GM19463 (cell line): ENCODE data around the gene NCAM1.
"Not testable (repeated sequence)": the region's sequence is repeated elsewhere in the genome, so short reads cannot be mapped to it uniquely, and the experiment has no call there.

Experiments
- ATAC-seq: cut with Tn5 transposase; IDR thresholded peaks from one replicate; pipeline ENCODE4 v1.9.1; 2021; ENCODE audit warnings: mild to moderate bottlenecking, moderate library complexity; ENCODE audit not compliant: unreplicated experiment

The NCAM1 gene

DNA sequence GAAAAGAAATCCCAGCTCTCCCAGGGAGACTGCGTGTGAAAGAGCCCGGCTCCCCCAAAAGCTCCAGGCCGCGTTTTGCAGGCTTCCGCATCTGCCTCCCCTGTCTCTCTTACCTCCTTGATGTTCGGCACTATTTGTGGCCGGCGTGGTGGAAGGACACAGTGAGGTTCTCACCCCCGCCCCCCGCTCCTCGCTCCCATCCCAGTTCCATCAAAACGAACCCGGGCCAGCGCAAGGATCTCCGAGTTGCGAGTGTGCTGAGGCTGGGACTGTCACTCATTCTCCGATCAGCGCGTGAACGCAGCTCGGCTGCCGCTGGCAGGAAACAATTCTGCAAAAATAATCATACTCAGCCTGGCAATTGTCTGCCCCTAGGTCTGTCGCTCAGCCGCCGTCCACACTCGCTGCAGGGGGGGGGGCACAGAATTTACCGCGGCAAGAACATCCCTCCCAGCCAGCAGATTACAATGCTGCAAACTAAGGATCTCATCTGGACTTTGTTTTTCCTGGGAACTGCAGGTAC is at the start of gene NCAM1:
Gene NCAM1 (plus strand): TSS at position 275 of the 523 bp plus-strand sequence.
- ATAC-seq, result no peak

GRCh38 chr11:112922606-112923005 is 38.6 kb upstream of the NCAM1 start:
- ATAC-seq, result no peak

DNA sequence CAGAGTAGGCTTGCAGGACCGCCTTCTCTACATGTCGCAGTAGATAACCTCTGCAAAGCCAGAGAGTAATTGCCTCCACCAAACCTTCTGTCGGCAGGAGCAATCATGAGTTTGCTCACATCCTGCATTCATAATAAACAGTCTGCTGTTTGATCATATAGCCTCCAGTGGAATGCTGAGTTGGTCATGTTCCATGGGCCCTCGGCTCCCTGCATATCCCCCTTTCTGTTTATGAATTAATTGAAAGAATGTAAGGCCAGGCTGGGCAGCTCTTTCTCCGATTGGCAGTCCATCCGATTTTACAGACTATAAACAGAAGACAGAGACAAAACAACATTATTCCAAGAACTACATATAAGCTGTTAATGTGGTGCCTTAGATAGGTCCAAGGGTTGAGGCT is 36.4 kb upstream of the NCAM1 start:
- not testable (repeated sequence) for ATAC-seq

- ATAC-seq, result no peak
Observed at GRCh38 chr11:112925516-112926310, 35.5 kb upstream of the NCAM1 start.

DNA sequence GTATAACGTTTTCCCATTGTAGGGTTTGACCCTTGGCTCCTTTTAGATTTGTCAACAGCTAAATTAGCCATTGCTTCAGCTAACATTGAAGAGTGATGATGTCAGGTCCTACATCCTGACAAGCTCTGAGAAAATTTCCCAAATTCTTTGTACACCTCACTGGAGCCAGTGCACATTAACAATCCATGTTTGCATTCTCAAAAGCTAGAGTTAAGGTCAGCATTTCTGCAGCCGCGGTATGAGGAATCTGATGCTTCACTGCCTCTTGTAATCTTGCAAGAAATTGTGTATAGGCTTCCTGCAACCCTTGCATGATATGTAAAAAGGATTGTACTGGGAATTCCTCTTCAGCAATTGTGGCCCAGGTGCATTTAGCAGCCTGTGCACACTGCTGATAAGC is 33.1 kb upstream of the NCAM1 start:
- ATAC-seq, result no peak

GRCh38 chr11:112929432-112929831 is 31.8 kb upstream of the NCAM1 start:
- no peak for ATAC-seq

DNA sequence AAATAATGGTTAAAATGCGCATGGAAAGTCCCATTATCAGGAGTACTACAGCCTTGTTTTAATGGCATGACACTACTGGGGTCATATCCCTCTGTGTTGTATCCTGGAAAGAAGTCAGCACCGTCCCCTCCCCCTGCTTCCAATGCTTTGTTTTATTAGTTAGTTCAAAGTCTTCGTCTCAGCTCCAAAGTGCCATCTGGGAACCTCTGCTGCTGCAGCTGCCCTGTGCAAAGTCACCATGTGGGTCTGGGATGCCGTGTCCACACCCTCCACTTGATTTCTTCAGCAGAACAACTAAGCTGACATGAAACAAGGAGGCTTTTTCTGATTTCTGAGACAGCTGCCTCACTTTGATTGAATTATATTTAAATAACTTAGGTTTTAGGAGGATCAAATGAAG is 29.5 kb upstream of the NCAM1 start:
- ATAC-seq, result no peak

DNA sequence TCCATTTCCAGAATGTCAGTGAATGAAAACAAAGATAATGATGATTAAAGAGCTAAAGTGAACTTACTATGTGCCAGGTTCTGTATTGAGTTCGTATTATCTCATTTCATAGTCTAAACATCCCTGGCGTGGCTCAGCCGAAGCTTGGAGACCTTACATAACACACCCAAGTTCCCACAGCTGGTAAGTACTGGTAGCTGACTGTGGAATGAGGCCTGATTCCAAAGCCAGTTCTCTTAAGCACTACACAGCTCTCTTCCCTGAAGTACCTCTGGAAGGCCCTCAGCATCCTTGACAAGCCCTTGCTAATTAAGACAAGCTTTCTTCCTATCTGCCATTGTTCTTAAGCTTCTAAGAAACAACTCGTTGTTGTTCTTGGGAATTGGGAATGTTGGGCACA is 28.6 kb upstream of the NCAM1 start:
- no peak for ATAC-seq

DNA sequence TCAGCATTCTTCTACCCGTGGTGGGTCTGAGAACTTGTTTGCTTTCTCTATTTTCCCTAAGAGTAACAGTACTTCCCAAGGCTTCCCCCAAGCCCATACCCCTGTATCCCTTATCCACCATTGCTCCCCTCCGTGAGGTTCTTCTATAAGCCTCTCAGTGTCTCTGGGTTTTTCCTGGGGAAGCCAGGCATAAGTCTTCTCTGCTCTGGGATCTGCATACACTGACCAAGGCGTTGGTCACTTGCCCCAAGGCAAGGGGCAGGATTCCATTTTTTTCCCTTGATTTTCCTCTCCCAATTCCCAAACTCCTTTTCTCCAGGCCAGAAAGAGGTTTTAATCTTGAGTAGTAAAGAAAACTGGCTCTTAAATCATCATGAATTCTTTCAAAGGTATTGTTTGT is 27.2 kb upstream of the NCAM1 start:
- no peak for ATAC-seq

DNA sequence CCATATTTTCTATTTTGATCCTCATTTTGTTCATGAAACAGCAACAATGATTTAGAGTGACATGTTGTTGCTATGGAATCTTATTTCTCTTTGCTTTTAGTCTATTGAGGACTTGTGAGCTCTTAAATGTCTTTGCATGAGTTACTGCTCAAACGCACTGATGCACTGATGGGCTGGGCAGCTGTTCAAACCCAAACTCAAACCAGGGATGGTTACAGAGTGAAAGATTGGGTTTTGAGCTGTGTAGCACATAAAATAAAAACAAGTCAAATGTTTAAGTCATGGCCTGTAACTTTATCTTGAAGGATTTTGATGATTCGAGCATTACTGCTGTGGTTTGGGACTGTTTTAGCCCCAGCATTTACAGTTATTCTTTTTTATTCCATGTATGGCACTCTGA is 20.1 kb upstream of the NCAM1 start:
- no peak for ATAC-seq

- ATAC-seq, result no peak
Observed at GRCh38 chr11:112942966-112943643, 18.1 kb upstream of the NCAM1 start.

GRCh38 chr11:112946866-112947265 is 14.4 kb upstream of the NCAM1 start:
- ATAC-seq, result no peak

- ATAC-seq, result no peak
Observed at GRCh38 chr11:112949781-112950575, 11.2 kb upstream of the NCAM1 start.

DNA sequence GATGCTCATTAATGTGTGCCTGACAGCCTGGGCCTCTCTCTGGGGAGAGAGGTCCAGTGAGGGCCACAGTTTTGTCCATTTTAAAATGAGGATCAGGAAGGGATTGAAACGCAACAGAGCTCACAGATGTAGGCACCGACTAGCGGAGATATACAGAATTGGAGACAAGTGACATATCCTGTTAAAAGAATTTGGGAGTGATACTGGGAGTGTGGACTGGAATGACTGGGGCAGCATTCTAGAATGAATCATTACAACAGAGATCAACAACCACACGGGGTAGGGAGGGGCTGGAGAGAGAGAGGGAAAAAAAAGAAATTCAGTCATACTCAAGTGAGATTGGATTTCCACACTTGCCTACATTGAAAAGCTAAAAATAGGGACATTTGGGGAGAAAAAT is 2.5 kb upstream of the NCAM1 start:
- no peak for ATAC-seq

DNA sequence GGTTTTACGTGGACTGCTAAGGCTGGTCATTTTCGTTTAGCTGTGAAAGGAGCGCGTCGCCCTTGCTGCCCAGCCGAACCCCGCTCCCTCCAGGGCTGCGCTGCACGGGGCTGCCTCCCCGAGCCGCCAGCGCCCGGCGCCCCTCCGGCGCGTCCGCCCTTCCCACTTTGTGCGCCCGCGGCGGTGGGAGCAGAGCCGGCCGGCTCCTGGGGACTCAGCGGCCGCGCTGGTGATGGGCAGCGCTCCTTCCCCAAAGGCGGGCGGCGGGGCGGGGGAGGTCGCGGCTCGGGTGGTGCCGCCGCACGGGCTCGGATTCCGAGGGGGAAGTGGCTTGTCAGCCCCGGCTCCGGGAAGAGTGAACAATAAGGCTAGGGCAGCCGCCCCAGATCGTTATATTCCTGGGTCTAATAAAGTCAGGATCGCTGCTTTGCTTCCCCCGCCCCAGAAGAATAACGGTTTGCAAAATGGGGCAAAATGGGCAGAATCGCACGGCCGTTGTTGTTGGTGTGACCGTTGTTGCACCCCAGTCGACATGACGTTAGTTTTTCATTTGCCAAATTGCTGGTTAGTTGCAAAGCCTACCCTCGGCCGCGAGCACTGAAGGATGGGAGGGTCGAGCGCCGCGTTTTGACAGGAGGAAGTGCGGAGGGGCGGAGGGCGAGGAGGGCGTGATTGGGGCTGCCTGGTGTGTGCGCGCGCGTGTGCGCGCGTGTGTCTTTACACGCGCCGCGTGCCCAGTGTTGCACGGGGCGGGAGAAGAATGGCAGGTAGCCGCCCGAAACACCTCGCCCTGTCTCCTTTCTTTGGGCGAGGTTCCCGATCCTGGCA is 745 bp downstream of the NCAM1 start:
- ATAC-seq, result no peak

DNA sequence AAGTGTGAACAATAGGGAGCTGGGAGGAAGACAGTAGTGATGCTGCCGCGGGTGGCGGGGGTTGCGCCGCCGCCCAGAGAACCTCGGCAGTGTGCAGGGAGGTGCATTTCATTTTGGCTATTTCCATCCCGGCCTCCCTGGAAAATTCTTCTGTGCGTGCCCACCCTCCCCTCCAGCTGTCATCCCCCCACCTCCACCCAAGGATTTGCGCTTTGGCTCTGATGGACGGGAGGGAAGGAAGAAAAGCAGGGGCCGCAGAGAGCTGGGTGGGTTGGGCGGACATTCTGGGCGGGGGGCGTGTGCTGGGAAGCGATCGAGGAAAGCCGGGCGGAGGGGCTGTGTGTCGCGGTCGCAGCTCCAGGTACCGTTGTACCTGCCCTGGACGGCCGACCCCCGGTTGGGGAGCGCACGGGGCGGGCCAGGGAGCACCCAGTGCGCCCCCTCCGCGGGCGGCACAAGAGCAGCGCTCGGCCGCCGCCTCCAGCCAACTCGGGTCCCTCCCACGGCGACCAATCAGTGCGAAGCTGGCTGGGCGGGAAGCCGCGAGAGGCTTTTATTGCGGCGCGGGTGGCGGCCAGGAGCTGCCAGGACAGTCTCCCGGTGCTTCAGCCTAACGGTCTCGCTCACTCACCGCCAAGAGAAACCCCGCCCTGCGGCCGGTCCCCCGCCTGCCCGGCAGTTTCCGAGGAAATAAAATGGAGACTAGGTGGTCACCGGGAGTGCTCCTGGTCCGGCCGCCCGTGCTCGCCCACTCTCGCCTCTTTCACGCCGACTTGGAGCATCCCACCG is 1.6 kb downstream of the NCAM1 start:
- ATAC-seq, result no peak

- ATAC-seq, result no peak
Observed at GRCh38 chr11:112963368-112963955, 2.2 kb downstream of the NCAM1 start.

DNA sequence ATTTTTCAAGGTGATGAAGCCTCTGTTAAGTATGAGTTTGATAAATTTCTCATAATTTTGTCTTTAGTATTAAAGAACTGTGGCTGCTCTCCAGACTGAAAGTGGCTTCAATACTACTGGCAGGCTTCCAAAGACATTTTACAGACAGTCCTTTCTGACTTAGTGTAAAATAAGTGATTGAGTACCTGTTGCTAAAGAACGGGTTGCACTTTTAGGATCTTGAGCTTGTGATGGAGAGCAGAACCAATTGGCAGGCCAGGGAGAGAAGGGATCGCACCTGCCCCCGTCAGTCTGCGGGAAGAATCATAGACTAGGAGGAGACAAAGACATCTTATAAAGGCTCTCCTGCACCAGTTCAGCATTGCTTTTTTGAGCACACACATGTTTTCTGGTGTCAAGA is 4.4 kb downstream of the NCAM1 start:
- ATAC-seq, result no peak

DNA sequence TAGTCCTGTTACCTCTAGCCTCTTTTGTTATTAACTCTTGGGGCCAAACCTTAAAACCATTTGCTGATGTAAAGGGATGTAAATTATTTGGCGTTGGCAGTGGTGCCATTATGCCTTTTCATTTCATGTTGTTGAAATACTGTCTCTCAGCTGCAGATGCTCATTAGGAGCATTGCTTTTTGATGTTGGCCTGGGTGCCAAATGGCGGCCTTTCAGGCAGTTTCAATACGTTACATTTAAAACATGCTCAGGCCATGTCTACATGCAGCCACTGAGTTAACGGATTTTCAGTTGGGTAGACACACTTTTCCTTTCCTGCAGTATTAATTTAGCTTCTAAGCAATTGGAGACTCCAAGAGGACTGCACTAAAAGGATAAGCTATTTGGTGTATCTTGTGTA is 5.3 kb downstream of the NCAM1 start:
- no peak for ATAC-seq
